Measurements from ENCODE around the gene ME3.
"Not testable (repeated sequence)": the region's sequence is repeated elsewhere in the genome, so short reads cannot be mapped to it uniquely, and the experiment has no call there.

Gene ME3

DNA sequence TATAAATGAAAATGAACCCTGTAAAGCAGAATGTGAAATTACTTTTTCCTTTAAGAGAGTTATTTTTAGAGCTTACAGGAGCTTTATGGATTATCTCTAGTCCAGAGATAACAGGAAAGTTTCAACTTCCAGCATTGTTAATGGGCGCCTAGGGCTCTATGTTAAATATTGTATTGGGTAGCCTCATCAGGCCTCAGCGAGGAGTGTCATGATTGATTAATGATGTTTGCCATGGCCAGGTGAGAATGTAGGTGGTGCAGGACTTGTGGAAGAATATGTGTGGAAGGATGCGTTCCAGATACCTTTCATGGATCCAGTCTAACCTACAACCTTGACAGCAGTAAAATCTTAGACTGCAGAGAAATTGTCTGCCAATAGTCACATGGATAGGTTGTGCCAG, 50.6 kb downstream of the ME3 start:
- DNase-seq (ENCODE audit: low read depth in 2 of 2), result no peak

DNA sequence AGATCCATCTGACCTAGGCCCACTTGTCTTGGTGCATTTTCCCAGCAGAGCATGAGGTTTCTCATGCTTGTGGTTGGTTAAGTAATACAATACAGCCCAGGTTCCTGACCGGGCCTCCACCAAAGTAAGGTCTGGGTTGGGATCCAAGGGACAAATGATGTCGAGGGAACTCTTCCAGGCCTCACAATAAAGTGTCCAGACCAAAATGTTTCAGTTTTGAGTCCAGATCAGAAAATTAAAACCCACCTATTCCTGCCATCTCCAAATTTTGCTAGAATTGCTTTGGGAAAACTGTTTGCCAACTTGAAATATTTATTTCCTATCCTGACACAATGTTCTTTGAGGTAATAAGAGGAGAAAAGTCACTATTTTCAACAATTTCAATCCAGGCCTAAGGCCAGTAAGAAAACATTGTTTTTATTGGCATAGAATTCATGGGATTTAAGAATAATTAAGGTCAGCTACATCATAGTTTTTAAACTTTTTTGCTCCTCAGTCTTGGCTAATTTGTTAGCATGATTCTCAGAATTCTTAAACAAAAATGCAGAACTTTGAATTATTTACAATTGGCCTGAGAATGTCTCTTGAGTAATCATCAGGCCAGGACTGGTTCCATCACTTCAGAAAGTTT, 51.4 kb downstream of the ME3 start:
- no peak for DNase-seq (ENCODE audit: low read depth in 2 of 2)

DNA sequence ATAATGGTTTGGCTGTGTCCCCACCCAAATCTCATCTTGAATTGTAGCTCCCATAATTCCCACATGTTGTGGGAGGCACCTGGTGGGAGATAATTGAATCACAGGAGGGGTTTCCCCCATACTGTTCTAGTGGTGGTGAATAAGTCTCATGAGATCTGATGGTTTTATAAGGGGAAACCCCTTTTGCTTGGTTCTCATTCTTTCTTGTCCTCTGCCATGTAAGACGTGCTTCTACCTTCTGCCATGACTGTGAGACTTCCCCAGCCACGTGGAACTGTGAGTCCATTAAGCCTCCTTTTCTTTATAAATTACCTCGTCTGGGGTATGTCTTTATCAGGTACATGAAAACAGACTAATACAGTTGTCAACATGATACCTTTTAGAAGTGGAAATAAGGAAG, 53.0 kb downstream of the ME3 start:
- not testable (repeated sequence) for DNase-seq (ENCODE audit: low read depth in 2 of 2)

DNA sequence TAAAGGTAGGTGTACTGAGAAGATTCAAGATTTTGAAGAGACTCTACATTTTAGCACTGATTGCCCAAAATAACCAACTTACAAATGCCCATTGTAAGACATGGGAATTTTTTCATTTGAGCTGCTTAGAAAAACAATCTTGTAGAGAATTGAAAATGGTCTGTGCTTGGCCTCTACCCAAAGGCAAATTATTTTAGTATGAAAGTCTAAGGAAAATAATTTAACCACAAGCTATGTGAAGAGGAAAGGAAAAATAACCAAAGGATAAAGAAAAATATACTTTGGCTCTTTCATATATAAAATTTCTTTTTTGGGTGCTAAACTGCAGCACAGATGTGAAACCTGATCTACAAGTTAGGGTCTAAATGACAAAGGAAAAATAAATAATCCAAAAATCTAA, 54.9 kb downstream of the ME3 start:
- no peak for DNase-seq (ENCODE audit: low read depth in 2 of 2)

DNA sequence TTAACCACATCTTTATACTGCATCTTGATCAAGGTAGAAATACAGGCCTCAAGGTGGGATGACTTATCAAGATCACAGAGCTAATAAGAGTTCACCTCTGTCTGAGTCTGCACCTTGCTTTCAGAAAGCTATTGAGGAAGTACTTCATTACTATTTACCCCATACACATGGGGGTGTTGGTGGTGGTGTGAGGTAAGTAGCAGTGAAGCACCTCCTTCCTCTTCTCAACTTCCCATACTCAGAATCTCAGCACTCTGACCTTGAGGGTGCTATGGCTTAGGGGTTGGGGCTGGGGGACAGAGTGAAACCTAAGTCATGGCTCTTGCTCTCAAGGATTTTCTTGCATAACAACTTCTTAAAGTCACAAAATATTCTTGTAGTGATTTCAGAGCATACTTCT, 56.9 kb downstream of the ME3 start:
- no peak for DNase-seq (ENCODE audit: low read depth in 2 of 2)

DNA sequence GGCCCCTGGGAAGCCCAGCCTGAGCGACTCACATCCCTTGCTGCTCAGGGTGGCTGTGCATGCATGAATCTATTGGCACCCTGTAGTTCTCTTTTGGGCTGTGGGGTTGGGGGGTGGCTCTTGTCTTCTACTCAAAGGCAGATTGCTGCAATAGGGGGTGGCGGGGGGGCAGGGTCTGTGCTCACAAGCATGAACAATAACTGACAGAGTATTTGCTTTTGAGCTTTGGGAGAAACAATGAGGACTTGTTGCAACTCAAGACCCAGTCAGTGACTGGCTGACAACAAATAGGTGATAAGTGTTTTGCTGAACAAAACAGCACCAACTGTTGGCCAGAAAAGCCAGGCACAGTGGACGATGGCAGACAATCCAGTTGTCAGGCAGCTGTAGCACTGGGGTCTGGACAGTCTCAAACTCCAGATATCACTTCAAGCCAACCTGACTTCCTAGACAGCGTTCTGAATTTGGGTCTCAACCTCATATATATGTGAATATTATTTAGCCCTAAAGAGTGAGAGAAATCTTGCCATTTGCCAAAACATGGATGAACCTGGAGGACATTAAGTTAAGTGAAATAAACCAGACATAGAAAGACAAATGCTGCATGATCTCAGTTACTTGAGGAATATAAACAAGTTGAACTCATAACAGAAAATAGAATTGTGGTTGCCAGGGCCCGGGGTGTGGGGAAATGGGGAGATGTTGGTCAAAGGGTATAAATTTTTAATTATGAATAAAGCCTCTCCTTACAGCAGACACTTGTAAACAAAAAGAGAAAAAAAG, 61.7 kb downstream of the ME3 start:
- no peak for DNase-seq (ENCODE audit: low read depth in 2 of 2)

DNA sequence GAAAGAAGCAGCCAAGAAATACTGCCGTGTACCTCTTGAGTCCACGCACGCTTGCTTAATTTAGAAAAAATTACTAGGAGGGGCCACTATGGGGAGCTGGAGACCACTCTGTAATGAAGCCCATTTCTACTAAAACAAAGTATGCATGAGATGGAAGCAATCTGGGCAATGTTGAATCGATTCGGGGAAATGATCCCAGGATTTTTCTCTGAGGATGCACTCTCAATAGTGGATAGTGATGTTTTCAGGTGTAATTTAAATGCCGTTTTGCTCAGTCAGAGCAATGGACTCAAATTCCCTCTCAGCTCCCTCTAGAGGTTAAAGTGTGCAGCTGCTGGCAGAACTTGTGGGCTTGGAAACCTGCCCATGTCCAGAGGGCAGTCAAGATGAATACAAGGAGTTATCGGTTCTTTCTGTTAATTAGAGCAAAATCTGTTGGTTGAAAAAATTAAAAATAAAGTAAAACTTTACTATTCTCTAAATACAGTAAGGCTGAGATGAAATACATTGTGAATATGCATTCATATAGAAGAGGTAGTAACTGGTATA, 64.1 kb downstream of the ME3 start:
- DNase-seq (ENCODE audit: low read depth in 2 of 2), result peak in 1 of 2 donors; percentile 19

DNA sequence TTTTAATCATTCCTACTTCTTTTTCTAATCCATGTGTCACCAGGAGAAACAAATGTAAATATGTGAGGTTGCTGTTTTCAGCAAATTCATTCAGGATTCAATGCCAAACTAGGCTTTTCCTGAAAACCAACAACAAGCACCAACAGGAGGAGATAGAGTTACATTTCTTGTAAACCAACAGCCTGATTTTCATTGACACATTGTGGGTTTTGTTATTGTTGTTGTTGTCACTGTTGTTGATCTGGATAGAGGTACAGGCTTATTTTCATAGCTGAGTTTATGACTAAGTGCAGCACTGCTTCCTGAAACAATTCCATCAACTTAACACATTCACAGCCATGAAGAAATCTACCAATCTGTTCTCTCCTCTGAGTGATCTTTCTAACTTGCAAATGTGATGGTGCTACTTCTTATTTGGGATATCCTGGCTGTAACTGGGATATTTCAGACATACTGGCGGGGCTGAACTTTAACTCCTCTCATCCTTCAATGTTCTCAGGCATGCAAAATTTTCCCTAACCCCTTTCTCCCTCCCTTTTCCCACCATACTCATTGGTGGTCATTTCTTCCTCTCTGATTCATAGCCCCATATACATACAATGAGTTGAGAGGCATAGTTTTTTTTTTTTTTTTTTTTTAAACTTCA, 65.5 kb downstream of the ME3 start:
- no peak for DNase-seq (ENCODE audit: low read depth in 2 of 2)

DNA sequence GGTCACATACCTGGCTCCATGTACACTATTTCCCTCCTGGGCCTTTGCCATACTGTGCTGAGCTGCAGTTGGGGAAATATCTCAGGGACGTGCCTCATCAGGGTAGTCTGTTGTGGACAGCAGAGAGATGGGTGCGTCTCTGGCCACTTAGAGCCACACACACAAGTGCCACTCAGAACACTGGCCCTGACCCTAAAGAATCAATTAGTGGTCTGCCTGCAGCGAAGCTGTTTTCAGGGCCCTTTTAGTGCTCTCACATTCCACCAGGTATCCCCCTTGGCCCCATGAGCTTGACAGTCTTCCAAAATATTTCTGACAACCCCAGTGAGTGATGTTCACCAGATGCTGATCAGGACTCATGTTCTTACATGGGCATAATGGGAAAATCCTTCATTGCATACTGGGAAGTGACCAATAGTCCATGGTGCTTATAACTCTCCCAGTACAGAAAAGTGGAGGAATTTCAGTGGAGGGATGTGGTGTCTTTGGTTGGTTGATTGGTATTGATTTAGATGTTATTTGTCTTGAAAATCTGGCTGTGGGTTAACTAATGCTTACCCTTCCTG, 66.1 kb downstream of the ME3 start:
- DNase-seq (ENCODE audit: low read depth in 2 of 2), result no peak

DNA sequence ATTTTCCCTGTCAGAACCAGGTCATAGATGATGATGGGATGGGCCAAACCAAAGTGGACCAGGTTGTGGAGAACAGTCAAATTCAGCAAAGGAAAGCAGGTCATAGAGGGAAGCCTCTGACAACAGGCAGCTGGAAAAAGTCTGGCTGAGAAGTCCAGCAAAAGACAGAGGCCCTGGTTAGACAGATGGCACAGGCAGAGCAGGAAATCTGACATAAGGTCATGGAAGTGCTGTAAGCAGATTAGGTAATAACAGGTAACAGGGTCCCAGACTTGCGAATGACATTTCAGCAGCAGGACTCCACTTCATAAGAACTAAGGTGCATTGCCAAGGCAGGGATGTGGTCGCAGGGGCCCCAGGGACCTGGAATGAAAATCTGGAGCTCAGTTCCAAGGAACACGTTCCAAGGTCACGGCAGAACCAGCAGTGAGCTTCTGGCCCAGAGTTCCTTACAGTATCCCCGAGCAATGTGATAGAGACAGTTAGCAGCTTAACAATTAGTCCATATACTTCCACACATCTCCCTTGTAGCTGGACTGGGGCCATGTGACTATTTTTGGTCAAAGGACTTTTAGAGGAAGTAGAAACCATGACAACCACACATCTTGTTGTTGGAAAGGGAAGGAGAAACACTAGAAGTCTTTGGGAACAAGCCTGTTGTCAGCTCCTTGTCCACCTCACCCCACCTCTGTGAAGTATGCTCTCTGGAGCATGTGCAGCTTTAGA, 75.4 kb downstream of the ME3 start:
- DNase-seq (ENCODE audit: low read depth in 2 of 2), result no peak

DNA sequence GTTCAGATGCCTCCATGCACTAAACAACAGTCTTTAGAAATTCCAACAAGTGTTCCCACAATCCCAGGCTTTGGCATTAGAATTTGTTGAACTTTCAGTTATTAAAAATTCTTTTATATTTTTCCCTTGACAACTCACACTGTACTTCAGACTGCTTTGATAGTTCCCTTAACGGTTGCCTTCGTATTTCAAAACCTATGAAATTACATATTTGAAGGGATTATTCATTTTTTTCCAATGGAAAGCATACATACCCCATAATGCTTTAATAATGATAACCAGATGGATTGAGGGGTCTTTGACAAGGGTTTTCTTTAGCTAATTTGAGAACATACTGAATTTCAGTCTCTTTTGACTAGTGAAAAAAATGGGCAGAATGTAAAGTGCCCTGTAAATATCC, 76.5 kb downstream of the ME3 start:
- no peak for DNase-seq (ENCODE audit: low read depth in 2 of 2)

DNA sequence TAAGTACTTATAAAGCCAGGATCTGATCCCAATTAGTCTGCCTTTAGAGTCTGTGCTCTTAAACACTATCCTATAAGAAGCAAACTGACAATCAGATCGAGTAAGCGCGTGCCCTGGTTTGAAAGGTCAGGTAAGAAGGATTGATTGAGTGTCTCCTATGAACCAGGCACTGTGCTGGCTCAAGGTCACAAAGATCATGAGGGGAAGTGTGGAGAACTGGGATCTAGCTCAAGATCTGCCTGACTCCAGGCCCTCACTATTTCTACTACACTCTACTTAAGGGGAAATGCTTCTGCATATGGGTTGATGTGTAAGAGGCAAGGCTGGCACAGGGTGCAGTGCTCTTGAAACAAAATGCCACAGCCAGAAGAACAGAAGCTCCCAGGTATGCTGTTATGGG, 77.0 kb downstream of the ME3 start:
- no peak for DNase-seq (ENCODE audit: low read depth in 2 of 2)

DNA sequence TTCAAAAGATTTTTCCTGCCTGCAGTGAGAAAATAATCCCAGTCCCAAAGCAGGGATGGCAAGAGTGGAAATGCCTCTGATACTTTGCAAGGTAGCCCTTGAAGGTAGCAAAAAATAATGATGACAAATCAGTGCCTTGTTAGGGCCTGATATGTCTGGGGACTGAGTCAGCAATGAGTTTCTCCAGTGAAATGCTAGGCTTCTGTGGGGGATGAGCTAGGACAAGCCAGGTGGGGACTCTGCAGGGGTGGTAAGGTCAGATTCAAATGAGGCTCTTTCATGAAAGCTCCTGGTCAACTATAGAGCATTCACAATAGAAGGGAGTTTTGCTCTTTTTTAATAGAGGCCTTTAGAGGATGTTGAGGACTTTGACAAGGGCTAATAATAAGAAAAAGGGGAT, 77.7 kb downstream of the ME3 start:
- no peak for DNase-seq (ENCODE audit: low read depth in 2 of 2)

DNA sequence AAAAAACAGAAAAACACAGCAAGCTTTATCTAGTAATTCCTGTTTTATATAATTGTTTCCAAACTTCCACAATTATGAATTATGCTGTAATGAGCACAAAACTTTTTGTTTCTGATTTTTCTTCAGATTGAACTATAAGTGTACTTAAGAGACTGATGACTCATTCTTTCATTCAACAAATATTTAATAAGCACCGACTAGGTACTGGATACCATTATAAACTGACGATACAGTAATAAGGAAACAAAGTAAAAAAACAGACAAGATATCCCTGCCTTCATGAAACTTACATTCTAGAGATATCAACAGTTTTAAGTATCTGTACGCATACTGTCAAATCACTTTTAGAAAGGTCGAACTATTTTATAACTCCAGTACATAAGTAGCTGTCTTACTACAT, 78.6 kb downstream of the ME3 start:
- no peak for DNase-seq (ENCODE audit: low read depth in 2 of 2)

DNA sequence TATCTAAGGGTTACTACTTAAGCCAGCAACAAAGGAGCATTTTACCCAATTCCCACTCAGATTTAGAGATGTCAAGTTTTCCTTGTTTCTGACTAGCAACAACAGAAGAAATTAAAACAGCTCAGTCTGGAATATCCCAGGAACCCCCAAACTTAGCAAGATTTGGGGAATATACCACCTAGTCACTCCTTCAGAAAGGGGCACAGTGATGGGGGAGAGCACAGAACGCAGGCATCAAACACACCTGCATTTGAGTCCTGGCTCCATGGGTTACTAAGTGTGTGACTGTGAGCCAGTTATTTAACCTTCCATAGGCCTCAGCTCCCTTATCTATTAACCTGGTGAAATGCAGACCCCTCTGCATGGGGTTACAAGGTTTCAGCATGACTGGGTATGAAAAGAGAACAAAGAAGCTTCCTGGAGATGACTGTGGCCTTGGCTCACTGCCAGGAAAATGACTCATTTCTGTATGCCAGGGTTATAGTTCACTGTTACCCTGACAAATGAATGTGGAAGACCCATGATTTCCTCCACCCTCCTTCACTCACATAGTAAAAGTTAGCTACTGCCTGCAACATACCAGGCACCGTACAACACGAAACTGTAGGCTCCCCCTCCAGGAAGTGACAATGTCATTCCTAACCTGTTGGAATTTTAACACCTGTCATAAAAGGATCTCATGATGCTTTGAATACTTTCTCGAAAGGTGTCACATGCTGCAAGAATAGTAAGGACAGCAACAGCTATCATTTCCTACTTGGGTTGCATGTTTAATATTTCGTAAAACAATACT, 79.6 kb downstream of the ME3 start:
- peak; percentile 86 to 90 for DNase-seq (ENCODE audit: low read depth in 2 of 2)

DNA sequence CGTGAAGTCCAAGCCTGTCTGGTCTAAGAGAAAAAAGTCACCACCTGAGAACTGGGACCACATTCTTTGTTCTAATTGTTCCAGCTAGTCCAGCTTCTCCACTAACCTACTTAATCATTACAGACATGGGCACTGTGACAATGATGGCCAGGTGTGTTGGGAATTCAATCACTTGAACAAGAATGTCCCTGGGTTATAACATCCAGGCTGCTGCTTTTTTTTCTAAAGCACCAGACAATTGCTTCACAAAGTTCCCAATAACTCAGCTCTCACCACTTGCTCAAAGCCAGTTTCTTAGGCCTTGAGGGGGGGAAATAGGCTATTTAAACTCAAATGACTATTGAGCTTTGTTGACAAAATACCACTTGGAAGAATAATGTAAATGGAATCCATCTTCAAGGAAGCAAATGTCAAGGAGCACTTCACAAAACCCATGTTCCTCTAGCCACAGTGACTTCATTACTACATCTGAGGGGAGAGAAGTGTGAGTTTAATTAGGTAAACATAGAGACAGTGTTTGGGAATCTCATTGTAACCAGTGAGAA, 80.3 kb downstream of the ME3 start:
- no peak for DNase-seq (ENCODE audit: low read depth in 2 of 2)

DNA sequence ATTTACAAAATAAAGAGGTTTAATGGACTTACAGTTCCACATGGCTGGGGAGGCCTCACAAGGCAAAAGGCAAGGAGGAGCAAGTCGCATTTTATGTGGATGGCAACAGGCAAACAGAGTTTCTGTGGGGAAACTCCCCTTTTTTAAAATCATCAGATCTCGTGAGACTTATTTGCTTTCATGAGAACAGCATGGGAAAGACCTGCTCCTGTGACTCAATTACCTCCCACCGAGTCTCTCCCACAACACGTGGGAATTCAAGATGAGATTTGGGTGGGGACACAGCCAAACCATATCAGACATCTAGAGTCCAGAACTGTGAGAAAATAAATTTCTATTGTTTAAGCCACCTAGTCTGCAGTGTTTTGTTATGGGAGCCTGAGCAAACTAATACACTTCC, 80.8 kb downstream of the ME3 start:
- no peak for DNase-seq (ENCODE audit: low read depth in 2 of 2)

DNA sequence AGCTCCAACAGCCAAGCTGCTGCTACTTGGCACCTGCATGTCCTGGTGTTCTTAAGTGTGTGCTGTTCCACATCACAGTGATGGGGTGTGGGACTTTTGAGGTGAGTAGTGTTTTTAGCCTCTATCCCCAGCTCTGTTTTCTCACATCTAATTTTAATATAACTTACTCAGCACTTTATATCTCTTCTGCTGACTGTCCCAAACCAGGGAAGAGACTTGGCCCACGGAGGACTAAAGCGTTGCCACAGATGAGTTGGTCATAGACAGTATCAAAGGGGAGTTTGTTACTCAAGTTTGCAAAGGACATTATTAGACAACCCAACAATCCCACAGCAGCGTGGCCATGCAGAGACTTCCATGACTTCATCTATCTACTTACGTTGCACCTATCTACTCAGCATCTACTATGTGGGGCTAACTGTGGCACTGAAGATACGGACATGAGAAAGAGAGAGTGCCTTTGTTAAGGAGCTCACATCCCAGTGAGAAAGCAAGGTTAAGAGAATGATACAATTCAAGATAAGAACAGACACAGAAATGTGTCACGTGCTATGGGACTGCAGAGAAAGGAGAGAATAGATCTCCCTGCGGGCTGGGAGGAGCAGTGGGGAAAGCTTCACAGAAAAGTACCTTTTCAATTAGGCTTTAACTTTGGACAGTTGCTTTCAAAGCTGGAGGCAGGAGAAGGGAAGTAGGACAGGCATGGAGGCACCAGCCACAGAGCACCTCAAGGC, 82.4 kb downstream of the ME3 start:
- no peak for DNase-seq (ENCODE audit: low read depth in 2 of 2)

DNA sequence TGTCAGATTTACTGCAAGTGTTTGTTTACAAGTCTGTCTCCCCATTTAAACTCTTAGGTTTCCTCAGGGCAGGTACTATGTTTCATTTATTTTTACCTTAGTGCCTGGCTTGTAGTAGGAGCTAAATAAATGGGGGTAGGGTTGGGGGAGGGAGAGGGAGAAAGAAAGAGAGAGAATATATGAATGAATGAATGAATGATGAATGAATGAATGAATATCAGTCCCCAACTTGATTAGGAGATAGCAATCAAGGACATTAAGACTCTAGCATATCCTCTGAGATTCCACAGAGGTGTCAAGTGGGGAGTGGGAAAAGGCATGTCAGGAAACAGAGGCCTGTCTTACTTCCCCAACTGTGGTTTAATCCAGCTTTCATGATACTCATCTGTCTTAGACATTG, 83.2 kb downstream of the ME3 start:
- no peak for DNase-seq (ENCODE audit: low read depth in 2 of 2)

DNA sequence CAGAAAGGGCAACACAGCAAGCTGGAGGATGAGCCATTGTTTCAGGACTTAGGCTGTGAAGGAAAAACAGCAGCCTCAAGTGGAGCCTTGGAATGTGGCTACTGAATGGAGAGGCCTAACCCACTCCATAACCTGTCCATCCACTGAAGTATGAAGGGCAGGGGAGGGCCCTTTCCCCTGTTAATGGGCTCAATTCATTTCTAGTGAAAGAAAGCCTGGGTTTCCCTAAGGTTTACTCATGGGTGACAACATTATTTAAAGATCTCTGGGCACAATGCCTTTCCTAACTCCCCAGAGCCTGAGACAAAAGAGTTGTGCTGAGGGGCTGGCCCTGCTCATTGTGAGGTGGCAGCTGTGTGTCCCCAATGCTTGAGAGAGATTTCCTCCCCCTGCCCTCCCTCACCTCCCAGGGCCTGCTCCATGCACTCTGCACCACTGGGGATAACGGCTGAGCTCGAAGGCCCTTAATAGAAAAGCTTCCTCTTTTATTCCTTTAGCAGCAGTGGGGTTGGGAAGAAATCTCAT, 83.8 kb downstream of the ME3 start:
- no peak for DNase-seq (ENCODE audit: low read depth in 2 of 2)
